Body of pancreas (tissue), 4 donors: ENCODE data around the gene AQP2. TPM values are rescaled to one million over a fixed set of nuclear protein-coding genes. Genes with fewer than 3 reads are reported as not detected.

Source experiments
- ATAC-seq: fragments of 150-250 bp; one replicate; pipeline ENCODE4 v1.9.1; 2016
- DNase-seq, 4 donors: peaks; one replicate each; pipeline ENCODE4 v3.0.0-alpha.2; 2019
- H3K27ac ChIP-seq, 4 donors: fragments of 200-600 bp; sonication (generic); 1 replicate in 3 of 4; 2 replicates in 1 of 4; pipeline versions ENCODE4 v1.5.1 to v1.6.1; 2016 to 2019; ENCODE audit warnings: mild to moderate bottlenecking in 1 of 4, mixed read lengths in 1 of 4, moderate library complexity in 1 of 4
- H3K27me3 ChIP-seq, 2 donors: fragments of 200-600 bp; sonication (generic); one replicate each; pipeline ENCODE4 v1.6.0; 2016; ENCODE audit warnings: mild to moderate bottlenecking in 1 of 2
- H3K36me3 ChIP-seq, 2 donors: fragments of 200-600 bp; sonication (generic); replicated peaks in 1 of 2; 2 replicates each; pipeline ENCODE4 v1.5.1; 2016; ENCODE audit warnings: low read depth in 2 of 2; ENCODE audit not compliant: insufficient read depth in 1 of 2
- H3K4me1 ChIP-seq: fragments of 200-600 bp; sonication (generic); one replicate; pipeline ENCODE4 v1.6.0; 2016
- H3K4me3 ChIP-seq, 2 donors: fragments of 200-600 bp; sonication (generic); 1 replicate in 1 of 2; 2 replicates in 1 of 2; pipeline ENCODE4 v1.5.1; 2016 to 2019
- H3K9me3 ChIP-seq, 3 donors: fragments of 200-600 bp; sonication (generic); 1 replicate in 2 of 3; 2 replicates in 1 of 3; pipeline ENCODE4 v1.5.1; 2016
- CTCF ChIP-seq, 7 experiments: fragments of 450-650 bp in 4 of 7; fragments of 200-600 bp in 3 of 7; sonication (generic) in 3 of 7; IDR thresholded peaks; one replicate each; pipeline ENCODE4 v1.5.1; 2016 to 2019; ENCODE audit warnings: antibody characterized with exemption in 7 of 7
- POLR2A ChIP-seq, 3 donors: fragments of 450-650 bp; IDR thresholded peaks; one replicate each; pipeline ENCODE4 v1.6.1; 2016; ENCODE audit warnings: antibody characterized with exemption in 3 of 3, mild to moderate bottlenecking in 2 of 3
- WGBS, 2 donors: methylation state at CpG; one replicate each; pipeline ENCODE4 v1.1.5; 2017; 5-methylcytosine and 5-hydroxymethylcytosine counted together
- intact Hi-C: fragments of 100-400 bp; cut with DNase I; formaldehyde crosslinking; loops from one replicate; pipeline ENCODE4 v1.15.1; 2023
- total RNA-seq, 2 donors: library from RNA; depleted of rRNA; stranded (reverse); fragments of >200 nt; gene quantifications; one replicate each; pipeline ENCODE4 v1.1.0, GENCODE V29; 2016

Gene AQP2
- total RNA-seq, 2 donors from 2014 or later, result not detected

- no peaks in the 10 kb centered on the region for H3K9me3 ChIP-seq
- TF ChIP-seq POLR2A (IDR thresholded peaks at IDR 0.05), result no peak
- no peak for TF ChIP-seq CTCF (IDR thresholded peaks at IDR 0.05)
- no peak for ATAC-seq
- no peak for DNase-seq
- WGBS, 2 donors, result 65 to 76% methylated on average over 3 to 4 of the region's 4 CpGs
- intact Hi-C loops, result no loop called here
- H3K27me3 ChIP-seq, result no peaks in the 10 kb centered on the region
- no peaks in the 10 kb centered on the region for H3K4me1 ChIP-seq
- H3K4me3 ChIP-seq, result no peak overlapping the region
- H3K36me3 ChIP-seq, result no peaks in the 10 kb centered on the region
- no peak overlapping the region for H3K27ac ChIP-seq
Observed at GRCh38 chr12:49909356-49909755, 41.2 kb upstream of the AQP2 start.

- Histone ChIP-seq H3K4me1 (no peaks in the 10 kb centered on the region), H3K4me3 (no peak overlapping the region)
- no peak for ATAC-seq
Observed at GRCh38 chr12:49909826-49910225, 40.7 kb upstream of the AQP2 start.

GRCh38 chr12:49910331-49911212, 40.0 kb upstream of the AQP2 start:
- H3K27me3 ChIP-seq, result no peaks in the 10 kb centered on the region
- H3K4me1 ChIP-seq, result no peaks in the 10 kb centered on the region
- 90 to 91% methylated on average over 14 to 15 of the region's 15 CpGs for WGBS, 2 donors
- H3K9me3 ChIP-seq, result no peaks in the 10 kb centered on the region
- TF ChIP-seq CTCF (IDR thresholded peaks at IDR 0.05) (no peak), POLR2A (IDR thresholded peaks at IDR 0.05) (no peak)
- intact Hi-C loops, result no loop called here
- no peaks in the 10 kb centered on the region for H3K36me3 ChIP-seq
- no peak overlapping the region for H3K27ac ChIP-seq
- DNase-seq (peak in 1 of 4 donors; percentile 4), ATAC-seq (no peak)
- no peak overlapping the region for H3K4me3 ChIP-seq

More at GRCh38 chr12:49909826-49910225, 40.7 kb upstream of the AQP2 start:
- WGBS, 2 donors, result 52 to 65% methylated on average over 10 to 16 of the region's 16 CpGs
- DNase-seq, result peak in 1 of 4 donors; percentile 29
- Histone ChIP-seq H3K36me3 (no peaks in the 10 kb centered on the region), H3K27me3 (no peaks in the 10 kb centered on the region), H3K27ac (no peak overlapping the region), H3K9me3 (no peaks in the 10 kb centered on the region)
- intact Hi-C loops, result no loop called here
- TF ChIP-seq POLR2A (IDR thresholded peaks at IDR 0.05) (no peak), CTCF (IDR thresholded peaks at IDR 0.05) (no peak)

- no peaks in the 10 kb centered on the region for H3K4me1 ChIP-seq
- H3K27ac ChIP-seq, result no peak overlapping the region
- DNase-seq (no peak), ATAC-seq (no peak)
- WGBS, 2 donors, result 60 to 78% methylated on average over 2 of the region's 2 CpGs
- no peaks in the 10 kb centered on the region for H3K27me3 ChIP-seq
- intact Hi-C loops, result no loop called here
- H3K4me3 ChIP-seq, result no peak overlapping the region
- H3K36me3 ChIP-seq, result no peaks in the 10 kb centered on the region
- no peak for TF ChIP-seq POLR2A (IDR thresholded peaks at IDR 0.05)
- TF ChIP-seq CTCF (IDR thresholded peaks at IDR 0.05), result no peak
- H3K9me3 ChIP-seq, result no peaks in the 10 kb centered on the region
Observed at GRCh38 chr12:49911213-49911605, 39.3 kb upstream of the AQP2 start.
